Psoas muscle (tissue), 8 donors: ENCODE results near the gene STKLD1. TPM values are rescaled to one million over a fixed set of nuclear protein-coding genes. Genes with fewer than 3 reads are reported as not detected.
"Not testable (repeated sequence)": the region's sequence is repeated elsewhere in the genome, so short reads cannot be mapped to it uniquely, and the experiment has no call there.

Source experiments
- ATAC-seq, 4 donors: fragments of 200-7000 bp; cut with Tn5 transposase; one replicate each; pipeline ENCODE4 v1.9.1; 2020; ENCODE audit warnings: moderate library complexity in 3 of 4, mild to moderate bottlenecking in 2 of 4
- DNase-seq, 2 donors: peaks; one replicate each; pipeline ENCODE4 v3.0.0-alpha.2; 2020
- H3K27ac ChIP-seq: fragments of 200-600 bp; one replicate; pipeline ENCODE4 v1.8.0; 2022
- H3K27me3 ChIP-seq, 3 donors: fragments of 200-600 bp in 1 of 3; one replicate each; pipeline versions ENCODE4 v1.6.1 to v1.8.0; 2013 to 2022; ENCODE audit warnings: low read length in 2 of 3, mild to moderate bottlenecking in 2 of 3, moderate library complexity in 1 of 3; ENCODE audit not compliant: insufficient read depth in 3 of 3
- H3K36me3 ChIP-seq, 2 donors: fragments of 200-600 bp in 1 of 2; one replicate each; pipeline versions ENCODE4 v1.6.1 to v1.8.0; 2013 to 2022; ENCODE audit warnings: low read depth in 1 of 2, mild to moderate bottlenecking in 1 of 2, moderate library complexity in 1 of 2; ENCODE audit not compliant: insufficient read depth in 1 of 2
- H3K4me1 ChIP-seq: fragments of 200-600 bp; one replicate; pipeline ENCODE4 v1.8.0; 2022
- H3K4me3 ChIP-seq: fragments of 200-600 bp; one replicate; pipeline ENCODE4 v1.8.0; 2022; ENCODE audit warnings: mild to moderate bottlenecking
- H3K9me3 ChIP-seq: fragments of 200-600 bp; one replicate; pipeline ENCODE4 v1.8.0; 2022
- WGBS, 3 donors: extraction: QIAGEN DNeasy Blood & Tissue Kit; methylation state at CpG; one replicate each; pipeline versions ENCODE4 v1.1.6 to v1.1.7; 2013; 5-methylcytosine and 5-hydroxymethylcytosine counted together
- intact Hi-C, 2 donors: fragments of 100-400 bp; cut with DNase I; formaldehyde crosslinking; loops; one replicate each; pipeline versions ENCODE4 v1.11.0 to v1.14.2; 2022
- polyA plus RNA-seq, 3 donors: library from polyadenylated mRNA; stranded (reverse); fragments of 200-250 nt; gene quantifications; one replicate each; pipeline ENCODE4 v1.2.3, GENCODE V29; 2013
- total RNA-seq, 4 donors: library from RNA; stranded (reverse); fragmentation: NEBNext Ultra II Directional in 2 of 4; extraction: Animal tissue kit (Norgen Biotek cat#: 25700) in 2 of 4; gene quantifications; one replicate each; pipeline versions ENCODE4 v1.2.1 to v1.2.4, GENCODE V29; 2021 to 2023
- TF ChIP-seq, protein P1 (sequence below): fragments of 200-600 bp; IDR thresholded peaks from one replicate; pipeline ENCODE4 v1.8.0; 2022; ENCODE audit warnings: antibody characterized with exemption
- donor health status: healthy with polysubstance abuse.
- donor health status: DM: no; HTN: no; CAD: no; lungs with moderate emphysema.
- donor health status: Bipolar disorder and iron deficiency.
- donor health status: healthy.
- donor health status: DM: yes; HTN: yes; CAD: no.
- donor health status: DM: no; HTN: no; CAD: no.
- donor health status: DM: no; HTN: no; CAD: no.
- donor health status: DM: yes; HTN: yes; CAD: no.

Gene STKLD1
- total and polyA plus RNA-seq, 7 donors, result 0.07 to 0.69 (median 0.46) TPM

DNA sequence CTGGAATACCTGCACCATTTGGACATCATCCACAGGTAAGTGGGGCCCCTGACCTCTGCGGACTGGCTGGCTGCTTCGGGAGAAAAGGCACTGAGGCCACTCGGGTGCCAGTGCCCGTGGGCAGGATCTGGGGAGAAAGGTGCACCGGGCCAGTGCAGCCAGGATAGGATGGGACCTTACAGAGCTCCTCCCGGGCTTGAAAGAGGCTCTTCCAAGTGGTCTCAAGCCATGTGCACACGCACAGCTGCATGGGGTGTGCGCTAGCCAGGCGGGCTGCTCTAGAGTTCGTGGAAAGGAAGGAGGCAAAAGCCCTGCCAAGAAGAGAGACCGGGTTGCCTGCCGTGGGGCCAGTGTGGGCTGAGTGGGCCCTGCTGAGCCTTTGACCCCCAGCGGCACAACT is 13.4 kb downstream of the STKLD1 start:
- no peak for DNase-seq
- TF ChIP-seq, protein P1, sequence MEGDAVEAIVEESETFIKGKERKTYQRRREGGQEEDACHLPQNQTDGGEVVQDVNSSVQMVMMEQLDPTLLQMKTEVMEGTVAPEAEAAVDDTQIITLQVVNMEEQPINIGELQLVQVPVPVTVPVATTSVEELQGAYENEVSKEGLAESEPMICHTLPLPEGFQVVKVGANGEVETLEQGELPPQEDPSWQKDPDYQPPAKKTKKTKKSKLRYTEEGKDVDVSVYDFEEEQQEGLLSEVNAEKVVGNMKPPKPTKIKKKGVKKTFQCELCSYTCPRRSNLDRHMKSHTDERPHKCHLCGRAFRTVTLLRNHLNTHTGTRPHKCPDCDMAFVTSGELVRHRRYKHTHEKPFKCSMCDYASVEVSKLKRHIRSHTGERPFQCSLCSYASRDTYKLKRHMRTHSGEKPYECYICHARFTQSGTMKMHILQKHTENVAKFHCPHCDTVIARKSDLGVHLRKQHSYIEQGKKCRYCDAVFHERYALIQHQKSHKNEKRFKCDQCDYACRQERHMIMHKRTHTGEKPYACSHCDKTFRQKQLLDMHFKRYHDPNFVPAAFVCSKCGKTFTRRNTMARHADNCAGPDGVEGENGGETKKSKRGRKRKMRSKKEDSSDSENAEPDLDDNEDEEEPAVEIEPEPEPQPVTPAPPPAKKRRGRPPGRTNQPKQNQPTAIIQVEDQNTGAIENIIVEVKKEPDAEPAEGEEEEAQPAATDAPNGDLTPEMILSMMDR, result no peak
- Histone ChIP-seq H3K4me1 (no peaks in the 10 kb centered on the region), H3K9me3 (no peaks in the 10 kb centered on the region), H3K4me3 (no peak overlapping the region), H3K36me3 (no peaks in the 10 kb centered on the region), H3K27ac (no peak overlapping the region), H3K27me3 (peaks cover 0 to 15% (median 4%) of the 10 kb centered on the region in 3 donors)
- intact Hi-C loops, result no loop called here
- ATAC-seq, result no peak
- WGBS, 3 donors, result 73 to 75% (median 73%) methylated on average over 13 of the region's 13 CpGs

DNA sequence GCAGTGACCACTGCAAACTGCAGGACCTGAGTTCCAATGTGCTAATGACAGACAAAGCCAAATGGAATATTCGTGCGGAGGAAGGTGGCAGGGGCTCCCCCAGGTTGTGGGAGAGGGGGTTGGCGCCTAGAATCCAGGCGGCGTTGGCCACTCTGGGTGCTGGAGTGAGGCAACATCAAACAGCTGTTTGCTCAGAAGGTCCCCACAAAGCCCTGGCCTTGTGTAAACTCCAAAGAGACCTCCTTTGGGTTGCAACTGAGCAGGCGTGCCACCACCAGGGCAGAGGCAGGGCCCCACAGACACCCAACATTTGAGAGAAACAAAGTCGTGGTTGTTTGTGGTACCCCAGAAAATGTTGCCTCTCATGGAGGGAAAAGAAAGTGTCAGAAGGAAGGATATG is 14.5 kb downstream of the STKLD1 start:
- TF ChIP-seq, protein P1, result no peak
- Histone ChIP-seq H3K4me1 (no peaks in the 10 kb centered on the region), H3K36me3 (no peaks in the 10 kb centered on the region), H3K27ac (no peak overlapping the region), H3K4me3 (no peak overlapping the region), H3K9me3 (no peaks in the 10 kb centered on the region), H3K27me3 (peaks cover 0 to 26% (median 5%) of the 10 kb centered on the region in 3 donors)
- 71 to 80% (median 73%) methylated on average over 7 of the region's 7 CpGs for WGBS, 3 donors
- DNase-seq, result no peak
- intact Hi-C loops, result no loop called here
- ATAC-seq, result no peak

DNA sequence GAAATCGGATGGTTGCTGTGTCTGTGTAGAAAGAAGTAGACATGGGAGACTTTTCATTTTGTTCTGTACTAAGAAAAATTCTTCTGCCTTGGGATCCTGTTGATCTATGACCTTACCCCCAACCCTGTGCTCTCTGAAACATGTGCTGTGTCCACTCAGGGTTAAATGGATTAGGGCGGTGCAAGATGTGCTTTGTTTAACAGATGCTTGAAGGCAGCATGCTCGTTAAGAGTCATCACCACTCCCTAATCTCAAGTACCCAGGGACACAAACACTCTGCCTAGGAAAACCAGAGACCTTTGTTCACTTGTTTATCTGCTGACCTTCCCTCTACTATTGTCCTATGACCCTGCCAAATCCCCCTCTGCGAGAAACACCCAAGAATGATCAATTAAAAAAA is 15.3 kb downstream of the STKLD1 start:
- H3K4me1 ChIP-seq, H3K9me3 ChIP-seq, H3K36me3 ChIP-seq, DNase-seq, H3K27ac ChIP-seq, ATAC-seq, H3K4me3 ChIP-seq, intact Hi-C loops: not testable (repeated sequence)
- H3K27me3 ChIP-seq, result peaks cover 0 to 31% (median 6%) of the 10 kb centered on the region in 3 donors
- WGBS, 3 donors, result 38 to 51% (median 48%) methylated on average over 2 to 3 of the region's 4 CpGs

DNA sequence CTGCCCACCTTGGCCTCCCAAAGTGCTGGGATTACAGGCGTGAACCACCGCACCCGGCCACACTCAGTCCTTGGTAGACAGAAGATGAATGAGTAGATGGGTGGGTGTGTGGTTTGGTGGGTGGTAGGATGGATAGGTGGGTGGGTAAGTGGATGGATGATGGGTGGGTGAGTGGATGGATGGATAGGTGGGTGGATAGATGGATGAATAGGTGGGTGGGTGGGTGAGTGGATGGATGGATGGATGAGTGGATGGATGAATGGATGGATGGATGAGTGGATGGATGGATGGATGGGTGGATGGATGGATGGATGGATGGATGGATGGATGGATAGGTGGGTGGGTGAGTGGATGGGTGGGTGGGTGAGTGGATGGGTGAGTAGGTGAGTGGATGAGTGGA is 16.1 kb downstream of the STKLD1 start:
- peaks cover 0 to 34% (median 8%) of the 10 kb centered on the region in 3 donors for H3K27me3 ChIP-seq
- ATAC-seq, intact Hi-C loops, DNase-seq, H3K4me1 ChIP-seq, H3K27ac ChIP-seq, H3K36me3 ChIP-seq, H3K9me3 ChIP-seq, H3K4me3 ChIP-seq: not testable (repeated sequence)
- WGBS, 3 donors, result 91 to 97% (median 96%) methylated on average over 3 of the region's 3 CpGs

DNA sequence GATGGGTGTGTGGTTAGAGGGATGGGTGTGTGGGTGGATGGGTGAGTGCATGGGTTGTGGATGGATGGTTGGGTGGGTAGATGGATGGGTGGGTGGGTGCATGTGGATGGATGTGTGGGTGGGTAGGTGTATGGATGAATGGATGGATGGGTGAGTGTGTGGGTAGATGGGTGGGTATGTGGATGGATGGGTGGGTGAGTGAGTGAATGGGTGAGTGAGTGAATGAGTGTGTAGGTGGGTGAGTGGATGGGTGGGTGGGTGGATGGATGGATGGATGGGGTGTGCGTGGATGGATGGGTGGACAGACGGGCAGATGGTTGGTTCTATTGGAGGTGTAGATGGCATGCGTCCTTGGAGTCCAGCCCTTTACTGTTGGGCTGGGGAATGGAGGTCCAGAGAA is 17.2 kb downstream of the STKLD1 start:
- H3K27me3 ChIP-seq, result peaks cover 0 to 34% (median 8%) of the 10 kb centered on the region in 3 donors
- DNase-seq (no peak), ATAC-seq (no peak)
- H3K4me3 ChIP-seq, result no peak overlapping the region
- no peak overlapping the region for H3K27ac ChIP-seq
- TF ChIP-seq, protein P1, result no peak
- no peaks in the 10 kb centered on the region for H3K36me3 ChIP-seq
- intact Hi-C loops, result no loop called here
- no peaks in the 10 kb centered on the region for H3K9me3 ChIP-seq
- WGBS, 3 donors, result 72 to 96% (median 87%) methylated on average over 3 of the region's 3 CpGs
- H3K4me1 ChIP-seq, result no peaks in the 10 kb centered on the region

DNA sequence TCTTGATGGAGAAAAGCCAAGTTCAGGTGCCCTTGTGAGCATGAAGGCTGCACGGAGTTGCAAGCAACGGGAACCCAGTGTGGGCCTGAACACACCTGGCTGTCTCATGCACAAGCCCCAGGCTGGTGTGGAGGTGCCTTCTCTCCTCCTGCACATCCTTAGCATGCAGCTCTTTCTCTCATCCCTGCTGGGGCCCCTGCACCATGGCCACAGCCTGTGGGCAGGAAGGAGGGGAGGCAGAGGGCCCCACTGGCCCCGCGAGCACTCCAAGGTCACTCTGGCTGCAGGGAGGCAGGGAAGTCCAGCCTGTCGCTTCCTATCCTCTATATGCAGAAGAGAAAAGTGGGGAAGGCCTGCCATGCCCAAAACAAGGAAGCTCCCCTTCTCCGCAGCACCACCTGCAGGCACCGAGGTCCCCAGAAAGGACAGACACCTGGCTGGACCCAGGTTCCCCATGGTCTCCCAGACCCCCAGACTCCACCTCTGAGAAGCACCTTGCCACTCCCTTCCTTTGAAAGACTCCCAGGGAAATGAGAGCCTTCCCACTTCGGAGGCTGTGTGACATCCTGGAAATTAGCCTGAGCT is 18.6 kb downstream of the STKLD1 start:
- H3K36me3 ChIP-seq, result peaks cover 0 to under 1% of the 10 kb centered on the region in 2 donors
- no peak overlapping the region for H3K27ac ChIP-seq
- peaks cover 0 to 31% (median 8%) of the 10 kb centered on the region in 3 donors for H3K27me3 ChIP-seq
- no peak for ATAC-seq
- intact Hi-C loops, result no loop called here
- WGBS, 3 donors, result 35 to 46% (median 39%) methylated on average over 8 of the region's 8 CpGs
- no peaks in the 10 kb centered on the region for H3K4me1 ChIP-seq
- DNase-seq, result no peak
- TF ChIP-seq, protein P1, result no peak
- no peak overlapping the region for H3K4me3 ChIP-seq
- no peaks in the 10 kb centered on the region for H3K9me3 ChIP-seq
